ENCODE data around the gene EIF5A2.
"Not testable (repeated sequence)": the region's sequence is repeated elsewhere in the genome, so short reads cannot be mapped to it uniquely, and the experiment has no call there.

EIF5A2 gene

GRCh38 chr3:170896333-170896732 lies 12.1 kb downstream of the EIF5A2 start:
- DNase-seq = not testable (repeated sequence)

GRCh38 chr3:170893895-170894294 lies 14.5 kb downstream of the EIF5A2 start:
- no peak for DNase-seq

GRCh38 chr3:170889630-170890029 lies 18.8 kb downstream of the EIF5A2 start:
- no peak for DNase-seq

- DNase-seq = no peak
Observed at GRCh38 chr3:170889132-170889531, 19.3 kb downstream of the EIF5A2 start.

- not testable (repeated sequence) for DNase-seq
Observed at GRCh38 chr3:170884109-170884930, 24.1 kb downstream of the EIF5A2 start.

GRCh38 chr3:170878688-170879087 lies 29.7 kb downstream of the EIF5A2 start:
- DNase-seq = not testable (repeated sequence)

GRCh38 chr3:170877311-170877710 lies 31.1 kb downstream of the EIF5A2 start:
- not testable (repeated sequence) for DNase-seq

GRCh38 chr3:170876537-170876936 lies 31.9 kb downstream of the EIF5A2 start:
- no peak for DNase-seq

GRCh38 chr3:170869645-170870593 lies 38.5 kb downstream of the EIF5A2 start, which contains the start of gene RPL22L1:
Gene RPL22L1 (minus strand): TSS chr3:170870195. CDS start chr3:170870167, 28 bp downstream.
- DNase-seq = no peak

- DNase-seq = no peak
Observed at GRCh38 chr3:170869239-170869590, 39.2 kb downstream of the EIF5A2 start.

- no peak for DNase-seq
Observed at GRCh38 chr3:170868577-170869238, 39.7 kb downstream of the EIF5A2 start.

GRCh38 chr3:170867143-170867937 lies 41.1 kb downstream of the EIF5A2 start:
- no peak for DNase-seq

- DNase-seq = no peak
Observed at GRCh38 chr3:170866499-170866898, 41.9 kb downstream of the EIF5A2 start.

GRCh38 chr3:170865209-170866094 lies 43.0 kb downstream of the EIF5A2 start:
- no peak for DNase-seq

GRCh38 chr3:170864525-170865208 lies 43.8 kb downstream of the EIF5A2 start:
- no peak for DNase-seq

GRCh38 chr3:170863816-170864215 lies 44.6 kb downstream of the EIF5A2 start:
- no peak for DNase-seq

GRCh38 chr3:170862618-170863374 lies 45.6 kb downstream of the EIF5A2 start:
- DNase-seq = no peak

GRCh38 chr3:170858599-170858998 lies 49.8 kb downstream of the EIF5A2 start:
- DNase-seq = no peak

GRCh38 chr3:170852324-170852723 lies 56.1 kb downstream of the EIF5A2 start:
- no peak for DNase-seq

Measured in SHP77 (cell line).